Progenitor cell of endocrine pancreas (in vitro differentiated cells): ENCODE data around the gene TMEM54. TPM values are rescaled to one million over a fixed set of nuclear protein-coding genes. Genes with fewer than 3 reads are reported as not detected.
A peak's percentile ranks its signal among the peaks of the same experiment; 100 is the strongest.

Experiments
- DNase-seq: peaks from one replicate; pipeline ENCODE4 v3.0.0; 2021; ENCODE audit warnings: low spot score; ENCODE audit not compliant: unreplicated experiment
- H3K27ac Mint-ChIP-seq: 2 replicates; pipeline ENCODE4 v1.8.0; 2021; ENCODE audit warnings: mild to moderate bottlenecking, moderate library complexity, mixed read lengths
- H3K27me3 Mint-ChIP-seq: 2 replicates; pipeline ENCODE4 v1.8.0; 2021; ENCODE audit warnings: mixed read lengths
- H3K36me3 Mint-ChIP-seq: 2 replicates; pipeline ENCODE4 v1.8.0; 2022; ENCODE audit warnings: mixed read lengths; ENCODE audit not compliant: insufficient read depth
- H3K4me1 Mint-ChIP-seq: 2 replicates; pipeline ENCODE4 v1.8.0; 2021; ENCODE audit warnings: low read depth, mixed read lengths
- H3K4me3 Mint-ChIP-seq: 2 replicates; pipeline ENCODE4 v1.8.0; 2021; ENCODE audit warnings: low read depth, mild to moderate bottlenecking, moderate library complexity, mixed read lengths
- H3K9me3 Mint-ChIP-seq: 2 replicates; pipeline ENCODE4 v1.8.0; 2021; ENCODE audit warnings: low read depth, mixed read lengths
- total RNA-seq: library from RNA; stranded (reverse); gene quantifications from 2 replicates; pipeline ENCODE4 v1.2.1, GENCODE V29; 2021
- TF ChIP-seq, protein P1 (sequence below): fragments of 200-600 bp; sonication (generic); IDR thresholded peaks from one replicate; pipeline ENCODE4 v1.5.0; 2021; ENCODE audit warnings: antibody characterized with exemption, mild to moderate bottlenecking; ENCODE audit not compliant: unreplicated experiment

The TMEM54 gene
- total RNA-seq, 1 donor from 2014 or later: 27.0 TPM

DNA sequence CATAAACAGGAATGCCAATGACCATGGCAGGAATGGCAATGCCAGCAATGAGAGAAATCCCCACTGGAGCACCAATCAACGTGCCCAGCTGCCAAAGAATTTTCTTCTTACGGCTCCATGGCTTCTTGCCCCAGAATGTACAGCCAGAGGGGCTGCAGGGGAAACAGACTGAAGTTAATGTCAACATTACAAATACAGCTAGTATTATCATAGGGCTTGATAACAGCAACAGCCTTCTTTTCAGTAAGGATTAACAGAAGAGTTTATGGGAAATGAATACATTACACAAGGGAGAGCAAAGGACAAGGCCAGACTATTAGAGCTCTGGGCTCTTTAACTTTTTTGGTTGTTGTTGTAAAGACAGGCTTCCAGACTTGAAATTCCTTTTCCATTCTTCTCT is 45.2 kb upstream of the TMEM54 start:
- Mint-ChIP-seq H3K36me3 (peaks cover 25% of the 10 kb centered on the region), H3K27ac (no peak overlapping the region), H3K4me3 (no peak overlapping the region), H3K4me1 (peaks cover 23% of the 10 kb centered on the region), H3K9me3 (no peaks in the 10 kb centered on the region), H3K27me3 (no peaks in the 10 kb centered on the region)
- TF ChIP-seq, protein P1, sequence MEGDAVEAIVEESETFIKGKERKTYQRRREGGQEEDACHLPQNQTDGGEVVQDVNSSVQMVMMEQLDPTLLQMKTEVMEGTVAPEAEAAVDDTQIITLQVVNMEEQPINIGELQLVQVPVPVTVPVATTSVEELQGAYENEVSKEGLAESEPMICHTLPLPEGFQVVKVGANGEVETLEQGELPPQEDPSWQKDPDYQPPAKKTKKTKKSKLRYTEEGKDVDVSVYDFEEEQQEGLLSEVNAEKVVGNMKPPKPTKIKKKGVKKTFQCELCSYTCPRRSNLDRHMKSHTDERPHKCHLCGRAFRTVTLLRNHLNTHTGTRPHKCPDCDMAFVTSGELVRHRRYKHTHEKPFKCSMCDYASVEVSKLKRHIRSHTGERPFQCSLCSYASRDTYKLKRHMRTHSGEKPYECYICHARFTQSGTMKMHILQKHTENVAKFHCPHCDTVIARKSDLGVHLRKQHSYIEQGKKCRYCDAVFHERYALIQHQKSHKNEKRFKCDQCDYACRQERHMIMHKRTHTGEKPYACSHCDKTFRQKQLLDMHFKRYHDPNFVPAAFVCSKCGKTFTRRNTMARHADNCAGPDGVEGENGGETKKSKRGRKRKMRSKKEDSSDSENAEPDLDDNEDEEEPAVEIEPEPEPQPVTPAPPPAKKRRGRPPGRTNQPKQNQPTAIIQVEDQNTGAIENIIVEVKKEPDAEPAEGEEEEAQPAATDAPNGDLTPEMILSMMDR: no peak
- DNase-seq: no peak

DNA sequence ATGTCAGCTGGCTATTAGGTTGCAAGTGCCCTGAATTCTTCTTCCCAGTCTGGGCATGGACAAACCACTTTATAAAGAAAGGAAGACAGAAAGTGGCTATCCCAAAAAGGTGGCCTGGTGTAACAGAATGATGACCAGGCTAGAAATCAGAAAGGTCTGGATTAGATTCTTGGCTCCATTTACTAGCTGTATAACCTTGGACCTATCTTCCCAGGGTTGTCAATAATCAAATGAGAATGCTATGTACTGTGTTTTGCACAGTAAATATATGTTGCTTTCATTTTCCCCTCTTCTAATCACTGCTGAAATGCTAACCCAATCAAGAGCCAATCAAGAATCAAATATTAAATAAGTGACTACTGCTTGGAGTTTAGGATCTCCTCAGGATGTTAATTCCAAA is 43.0 kb upstream of the TMEM54 start:
- peaks cover 29% of the 10 kb centered on the region for H3K36me3 Mint-ChIP-seq
- no peaks in the 10 kb centered on the region for H3K9me3 Mint-ChIP-seq

DNA sequence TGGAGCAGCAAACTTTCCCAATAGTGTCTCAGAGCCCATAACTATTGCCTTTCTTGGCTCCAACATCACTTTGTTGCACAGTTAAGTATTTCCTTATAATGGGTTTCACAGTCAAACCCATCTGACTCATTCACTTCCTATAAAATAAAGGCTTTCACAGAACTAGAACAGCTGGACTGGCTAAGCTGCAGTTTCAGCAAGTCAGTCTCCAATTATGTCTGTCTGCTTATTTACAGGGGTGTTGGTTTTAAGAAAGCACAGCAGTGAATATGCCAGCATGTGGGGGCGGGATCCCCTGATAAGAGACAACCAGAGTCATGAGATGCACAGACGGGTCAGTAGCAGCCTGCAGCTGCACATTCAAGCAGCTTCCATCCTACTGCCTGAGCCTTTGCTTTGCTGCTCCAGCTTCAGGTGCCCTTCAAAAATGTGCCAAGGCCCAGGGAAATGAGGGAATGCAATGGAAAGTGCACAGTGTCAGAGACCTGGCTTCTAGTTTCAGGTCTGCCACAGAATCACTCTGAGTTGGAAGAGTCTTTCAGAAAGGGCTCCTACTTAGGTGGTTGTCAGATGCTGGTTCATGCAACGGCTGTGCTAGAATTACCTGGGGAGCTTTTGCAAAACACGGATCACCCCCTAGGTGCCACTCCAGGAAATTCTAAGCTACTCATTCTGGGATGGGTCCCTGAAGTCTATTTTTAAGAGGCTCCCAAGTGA is 38.6 kb upstream of the TMEM54 start:
- Mint-ChIP-seq H3K4me1 (no peaks in the 10 kb centered on the region), H3K4me3 (no peak overlapping the region), H3K36me3 (peaks cover 28% of the 10 kb centered on the region), H3K27ac (peak overlapping the region; percentile 78), H3K9me3 (no peaks in the 10 kb centered on the region), H3K27me3 (no peaks in the 10 kb centered on the region)
- DNase-seq: no peak
- TF ChIP-seq, protein P1: no peak

More for the DNA sequence above, 43.0 kb upstream of the TMEM54 start:
- DNase-seq: no peak
- TF ChIP-seq, protein P1: no peak
- H3K4me3 Mint-ChIP-seq: no peak overlapping the region
- H3K27ac Mint-ChIP-seq: no peak overlapping the region
- peaks cover 17% of the 10 kb centered on the region for H3K4me1 Mint-ChIP-seq
- no peaks in the 10 kb centered on the region for H3K27me3 Mint-ChIP-seq

DNA sequence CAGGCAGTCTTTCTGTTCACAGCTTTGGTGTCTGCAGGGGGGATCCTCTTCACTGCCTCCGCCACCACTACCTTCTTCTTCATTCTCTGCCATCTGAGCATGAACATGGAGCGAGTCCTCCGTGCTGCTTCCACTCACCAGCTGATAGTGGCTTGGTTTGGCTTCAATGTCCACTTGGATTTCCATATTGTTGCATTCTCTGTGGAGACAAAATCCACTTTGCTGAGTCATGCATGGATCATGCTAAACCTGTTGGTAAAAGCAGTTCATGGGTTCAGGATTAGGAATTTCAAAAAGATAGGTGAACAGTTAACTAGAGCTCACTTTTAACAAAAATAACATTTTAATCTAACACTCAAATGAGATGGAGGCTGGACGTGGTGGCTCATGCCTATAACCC is 35.9 kb upstream of the TMEM54 start:
- DNase-seq: no peak
- Mint-ChIP-seq H3K9me3 (no peaks in the 10 kb centered on the region), H3K4me1 (peaks cover 7% of the 10 kb centered on the region), H3K36me3 (peaks cover 17% of the 10 kb centered on the region), H3K4me3 (no peak overlapping the region), H3K27ac (no peak overlapping the region), H3K27me3 (no peaks in the 10 kb centered on the region)
- TF ChIP-seq, protein P1: no peak

DNA sequence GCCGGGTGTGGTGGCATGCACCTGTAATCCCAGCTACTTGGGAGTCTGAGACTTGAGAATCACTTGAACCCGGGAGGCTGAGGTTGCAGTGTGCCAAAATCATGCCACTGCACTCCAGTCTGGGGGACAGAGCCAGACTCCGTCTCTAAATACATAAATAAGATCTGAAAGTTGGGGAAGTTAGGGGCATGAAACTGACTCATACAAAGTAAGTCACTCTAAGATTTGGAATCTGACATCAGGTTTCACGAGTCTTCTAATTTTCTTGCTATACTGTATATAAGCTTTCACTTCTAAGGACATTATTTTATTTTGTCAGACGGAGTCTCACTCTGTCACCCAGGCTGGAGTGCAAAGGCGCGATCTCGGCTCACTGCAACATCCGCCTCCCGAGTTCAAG is 33.3 kb upstream of the TMEM54 start:
- no peaks in the 10 kb centered on the region for H3K9me3 Mint-ChIP-seq
- H3K27ac Mint-ChIP-seq: no peak overlapping the region
- H3K27me3 Mint-ChIP-seq: no peaks in the 10 kb centered on the region
- H3K4me3 Mint-ChIP-seq: no peak overlapping the region
- peaks cover 7% of the 10 kb centered on the region for H3K4me1 Mint-ChIP-seq
- no peak for DNase-seq
- H3K36me3 Mint-ChIP-seq: peaks cover 14% of the 10 kb centered on the region
- TF ChIP-seq, protein P1: no peak
